Skin epidermis (tissue), 12 donors: Measurements from ENCODE around the gene ARHGEF16.

Experiments
- H3K27ac ChIP-seq, 21 experiments: fragments of 200-600 bp; sonication (generic) in 11 of 21; one replicate each; pipeline ENCODE4 v1.5.0; 2020; ENCODE audit warnings: mild to moderate bottlenecking in 3 of 21, inconsistent platforms in 2 of 21, moderate library complexity in 2 of 21
- H3K4me3 ChIP-seq, 7 experiments: fragments of 200-600 bp; sonication (generic) in 2 of 7; one replicate each; pipeline ENCODE4 v1.5.0; 2020; ENCODE audit warnings: inconsistent platforms in 2 of 7, mild to moderate bottlenecking in 2 of 7, moderate library complexity in 1 of 7

The ARHGEF16 gene

GRCh38 chr1:3507636-3508275 lies 53.3 kb downstream of the ARHGEF16 start:
- no peak overlapping the region for H3K27ac ChIP-seq
- no peak overlapping the region for H3K4me3 ChIP-seq

- no peak overlapping the region for H3K4me3 ChIP-seq
- H3K27ac ChIP-seq: peak overlapping the region in 1 of 21 experiments; percentile 7
These were observed 54.4 kb downstream of the ARHGEF16 start for GRCh38 chr1:3508757-3509415.

GRCh38 chr1:3509721-3510120 lies 55.3 kb downstream of the ARHGEF16 start:
- Histone ChIP-seq H3K27ac (no peak overlapping the region), H3K4me3 (no peak overlapping the region)

- Histone ChIP-seq H3K27ac (no peak overlapping the region), H3K4me3 (no peak overlapping the region)
These were observed 55.9 kb downstream of the ARHGEF16 start for GRCh38 chr1:3510136-3510955.

GRCh38 chr1:3510956-3511250 lies 56.4 kb downstream of the ARHGEF16 start:
- H3K27ac ChIP-seq: no peak overlapping the region
- H3K4me3 ChIP-seq: no peak overlapping the region

- Histone ChIP-seq H3K4me3 (no peak overlapping the region), H3K27ac (no peak overlapping the region)
These were observed 56.8 kb downstream of the ARHGEF16 start for GRCh38 chr1:3511306-3511705.

GRCh38 chr1:3511856-3512255 lies 57.4 kb downstream of the ARHGEF16 start:
- H3K27ac ChIP-seq: no peak overlapping the region
- H3K4me3 ChIP-seq: no peak overlapping the region

- H3K27ac ChIP-seq: peak overlapping the region in 1 of 21 experiments; percentile 28
- H3K4me3 ChIP-seq: no peak overlapping the region
These were observed 59.9 kb downstream of the ARHGEF16 start for GRCh38 chr1:3514404-3514803.

- no peak overlapping the region for H3K4me3 ChIP-seq
- H3K27ac ChIP-seq: peak overlapping the region in 6 of 21 experiments; percentile 21 to 82 (median 47)
These were observed 60.8 kb downstream of the ARHGEF16 start for GRCh38 chr1:3515272-3515671.

- H3K4me3 ChIP-seq: no peak overlapping the region
- H3K27ac ChIP-seq: peak overlapping the region in 9 of 21 experiments; percentile 26 to 82 (median 66)
These were observed 61.5 kb downstream of the ARHGEF16 start for GRCh38 chr1:3515774-3516480.

GRCh38 chr1:3516481-3516869 lies 62.0 kb downstream of the ARHGEF16 start:
- H3K27ac ChIP-seq: peak overlapping the region in 12 of 21 experiments; percentile 10 to 82 (median 62)

GRCh38 chr1:3516911-3517675 lies 62.6 kb downstream of the ARHGEF16 start:
- H3K27ac ChIP-seq: peak overlapping the region in 12 of 21 experiments; percentile 10 to 82 (median 62)
- H3K4me3 ChIP-seq: no peak overlapping the region

More at GRCh38 chr1:3516481-3516869, 62.0 kb downstream of the ARHGEF16 start:
- no peak overlapping the region for H3K4me3 ChIP-seq

- Histone ChIP-seq H3K4me3 (no peak overlapping the region), H3K27ac (peak overlapping the region in 8 of 21 experiments; percentile 3 to 54 (median 23))
These were observed 63.8 kb downstream of the ARHGEF16 start for GRCh38 chr1:3518256-3518655.

- H3K4me3 ChIP-seq: no peak overlapping the region
- H3K27ac ChIP-seq: peak overlapping the region in 5 of 21 experiments; percentile 3 to 54 (median 21)
These were observed 64.3 kb downstream of the ARHGEF16 start for GRCh38 chr1:3518756-3519155.

GRCh38 chr1:3519301-3519885 lies 64.9 kb downstream of the ARHGEF16 start:
- no peak overlapping the region for H3K4me3 ChIP-seq

GRCh38 chr1:3520419-3521378 lies 66.2 kb downstream of the ARHGEF16 start:
- peak overlapping the region in 5 of 21 experiments; percentile 7 to 85 (median 21) for H3K27ac ChIP-seq
- H3K4me3 ChIP-seq: no peak overlapping the region

More at GRCh38 chr1:3519301-3519885, 64.9 kb downstream of the ARHGEF16 start:
- H3K27ac ChIP-seq: peak overlapping the region in 3 of 21 experiments; percentile 21 to 35 (median 30)

GRCh38 chr1:3521426-3521825 lies 67.0 kb downstream of the ARHGEF16 start:
- H3K27ac ChIP-seq: peak overlapping the region in 5 of 21 experiments; percentile 7 to 85 (median 21)
- no peak overlapping the region for H3K4me3 ChIP-seq

GRCh38 chr1:3522112-3522511 lies 67.6 kb downstream of the ARHGEF16 start:
- Histone ChIP-seq H3K4me3 (no peak overlapping the region), H3K27ac (peak overlapping the region in 13 of 21 experiments; percentile 20 to 85 (median 62))
